HEK293 (cell line): ENCODE results near the gene FLYWCH1.

Experiments
- EGR2 ChIP-seq: fragments of 450-650 bp; formaldehyde crosslinking; IDR thresholded peaks from 2 replicates; pipeline ENCODE4 v1.5.1; 2016; ENCODE audit warnings: low read depth, missing biosample characterization, missing genetic modification characterization
- GLIS1 ChIP-seq: fragments of 450-650 bp; formaldehyde crosslinking; IDR thresholded peaks from 2 replicates; pipeline ENCODE4 v1.5.1; 2016; ENCODE audit warnings: missing biosample characterization, missing genetic modification characterization
- KLF16 ChIP-seq: fragments of 450-650 bp; formaldehyde crosslinking; IDR thresholded peaks from 2 replicates; pipeline ENCODE4 v1.5.1; 2017; ENCODE audit warnings: missing biosample characterization, missing genetic modification characterization
- PRDM1 ChIP-seq: fragments of 450-650 bp; formaldehyde crosslinking; IDR thresholded peaks from 2 replicates; pipeline ENCODE4; 2016; ENCODE audit warnings: missing biosample characterization, missing genetic modification characterization
- SCRT1 ChIP-seq: fragments of 450-650 bp; formaldehyde crosslinking; IDR thresholded peaks from 2 replicates; pipeline ENCODE4 v1.5.1; 2016; ENCODE audit warnings: missing biosample characterization, missing genetic modification characterization, borderline replicate concordance
- SCRT2 ChIP-seq: fragments of 450-650 bp; formaldehyde crosslinking; IDR thresholded peaks from 2 replicates; pipeline ENCODE4 v1.5.1; 2016; ENCODE audit warnings: missing biosample characterization, missing genetic modification characterization
- SP2 ChIP-seq: fragments of 450-650 bp; formaldehyde crosslinking; IDR thresholded peaks from 2 replicates; pipeline ENCODE4 v1.5.1; 2016; ENCODE audit warnings: missing biosample characterization, missing genetic modification characterization
- SP3 ChIP-seq: fragments of 450-650 bp; formaldehyde crosslinking; IDR thresholded peaks from 2 replicates; pipeline ENCODE4 v1.5.1; 2016; ENCODE audit warnings: missing biosample characterization, missing genetic modification characterization
- SP7 ChIP-seq: fragments of 450-650 bp; formaldehyde crosslinking; IDR thresholded peaks from 2 replicates; pipeline ENCODE4 v1.5.1; 2016; ENCODE audit warnings: missing biosample characterization, missing genetic modification characterization
- YY1 ChIP-seq: fragments of 450-650 bp; formaldehyde crosslinking; IDR thresholded peaks from 2 replicates; pipeline ENCODE4 v1.5.1; 2018; ENCODE audit warnings: missing biosample characterization, missing genetic modification characterization
- ZBTB1 ChIP-seq: fragments of 450-650 bp; formaldehyde crosslinking; IDR thresholded peaks from 2 replicates; pipeline ENCODE4 v1.5.1; 2016; ENCODE audit warnings: missing biosample characterization, missing genetic modification characterization
- ZBTB20 ChIP-seq: fragments of 450-650 bp; formaldehyde crosslinking; IDR thresholded peaks from 2 replicates; pipeline ENCODE4 v1.5.1; 2016; ENCODE audit warnings: missing biosample characterization, missing genetic modification characterization
- ZBTB8A ChIP-seq: fragments of 450-650 bp; formaldehyde crosslinking; IDR thresholded peaks from 2 replicates; pipeline ENCODE4 v1.5.1; 2016; ENCODE audit warnings: missing biosample characterization, missing genetic modification characterization
- ZEB2 ChIP-seq: fragments of 450-650 bp; formaldehyde crosslinking; IDR thresholded peaks from 2 replicates; pipeline ENCODE4 v1.5.1; 2016; ENCODE audit warnings: missing biosample characterization, missing genetic modification characterization
- ZFHX2 ChIP-seq: fragments of 450-650 bp; formaldehyde crosslinking; conservative IDR thresholded peaks from 2 replicates; pipeline ENCODE4 v1.5.1; 2016; ENCODE audit warnings: missing biosample characterization, missing genetic modification characterization
- ZFP69B ChIP-seq: fragments of 450-650 bp; formaldehyde crosslinking; IDR thresholded peaks from 2 replicates; pipeline ENCODE4 v1.5.1; 2016; ENCODE audit warnings: missing biosample characterization, missing genetic modification characterization
- ZNF133 ChIP-seq: fragments of 450-650 bp; formaldehyde crosslinking; IDR thresholded peaks from 2 replicates; pipeline ENCODE4 v1.5.1; 2016; ENCODE audit warnings: missing biosample characterization, missing genetic modification characterization
- ZNF19 ChIP-seq: fragments of 450-650 bp; formaldehyde crosslinking; IDR thresholded peaks from 2 replicates; pipeline ENCODE4; 2016; ENCODE audit warnings: missing biosample characterization, missing genetic modification characterization, low read depth
- ZNF214 ChIP-seq: fragments of 450-650 bp; formaldehyde crosslinking; IDR thresholded peaks from 2 replicates; pipeline ENCODE4 v1.5.1; 2017; ENCODE audit warnings: missing biosample characterization, mild to moderate bottlenecking, missing genetic modification characterization, borderline replicate concordance
- ZNF248 ChIP-seq: fragments of 450-650 bp; formaldehyde crosslinking; IDR thresholded peaks from 2 replicates; pipeline ENCODE4 v1.5.1; 2017; ENCODE audit warnings: missing biosample characterization, missing genetic modification characterization
- ZNF292 ChIP-seq: fragments of 450-650 bp; formaldehyde crosslinking; IDR thresholded peaks from 2 replicates; pipeline ENCODE4 v1.5.1; 2016; ENCODE audit warnings: low read depth, missing biosample characterization, missing genetic modification characterization, borderline replicate concordance
- ZNF350 ChIP-seq: fragments of 450-650 bp; formaldehyde crosslinking; IDR thresholded peaks from 2 replicates; pipeline ENCODE4 v1.5.0; 2017; ENCODE audit warnings: missing biosample characterization, mild to moderate bottlenecking, missing genetic modification characterization
- ZNF404 ChIP-seq: fragments of 450-650 bp; formaldehyde crosslinking; IDR thresholded peaks from 2 replicates; pipeline ENCODE4 v1.5.1; 2017; ENCODE audit warnings: missing biosample characterization, missing genetic modification characterization
- ZNF510 ChIP-seq: fragments of 450-650 bp; formaldehyde crosslinking; IDR thresholded peaks from 2 replicates; pipeline ENCODE4 v1.5.1; 2018; ENCODE audit warnings: mild to moderate bottlenecking, missing genetic modification characterization, missing biosample characterization; ENCODE audit not compliant: insufficient replicate concordance
- ZNF561 ChIP-seq: fragments of 450-650 bp; IDR thresholded peaks from 2 replicates; pipeline ENCODE4 v1.5.1; 2018; ENCODE audit warnings: missing biosample characterization, missing genetic modification characterization, borderline replicate concordance
- ZNF600 ChIP-seq: fragments of 450-650 bp; formaldehyde crosslinking; IDR thresholded peaks from 2 replicates; pipeline ENCODE4 v1.5.1; 2016; ENCODE audit warnings: missing biosample characterization, missing genetic modification characterization
- ZNF610 ChIP-seq: fragments of 450-650 bp; formaldehyde crosslinking; IDR thresholded peaks from 2 replicates; pipeline ENCODE4 v1.5.1; 2016; ENCODE audit warnings: missing biosample characterization, missing genetic modification characterization, borderline replicate concordance
- ZNF623 ChIP-seq: fragments of 450-650 bp; formaldehyde crosslinking; IDR thresholded peaks from 2 replicates; pipeline ENCODE4 v1.5.1; 2016; ENCODE audit warnings: missing biosample characterization, missing genetic modification characterization
- ZNF639 ChIP-seq: fragments of 450-650 bp; formaldehyde crosslinking; IDR thresholded peaks from 2 replicates; pipeline ENCODE4 v1.5.1; 2016; ENCODE audit warnings: missing biosample characterization, missing genetic modification characterization
- ZNF660 ChIP-seq: fragments of 450-650 bp; IDR thresholded peaks from 2 replicates; pipeline ENCODE4 v1.5.1; 2018; ENCODE audit warnings: missing biosample characterization, mild to moderate bottlenecking, missing genetic modification characterization
- ZNF837 ChIP-seq: fragments of 450-650 bp; formaldehyde crosslinking; IDR thresholded peaks from 2 replicates; pipeline ENCODE4 v1.5.1; 2016; ENCODE audit warnings: missing biosample characterization, missing genetic modification characterization
- ZSCAN30 ChIP-seq: fragments of 450-650 bp; IDR thresholded peaks from 2 replicates; pipeline ENCODE4 v1.5.1; 2018; ENCODE audit warnings: missing biosample characterization, mild to moderate bottlenecking, missing genetic modification characterization, moderate library complexity
- TF ChIP-seq, protein P1 (sequence below): fragments of 450-650 bp; formaldehyde crosslinking; IDR thresholded peaks from 2 replicates; pipeline ENCODE4 v1.5.1; 2016; ENCODE audit warnings: missing biosample characterization, missing genetic modification characterization
- TF ChIP-seq, protein P2 (sequence below): fragments of 450-650 bp; formaldehyde crosslinking; IDR thresholded peaks from 2 replicates; pipeline ENCODE4 v1.5.1; 2016; ENCODE audit warnings: missing biosample characterization, missing genetic modification characterization
- TF ChIP-seq, protein P3 (sequence below): fragments of 450-650 bp; formaldehyde crosslinking; IDR thresholded peaks from 2 replicates; pipeline ENCODE4 v1.5.1; 2016; ENCODE audit warnings: missing biosample characterization, missing genetic modification characterization, low read depth

Gene FLYWCH1

GRCh38 chr16:2905241-2905987, 6.3 kb upstream of the FLYWCH1 start (continued):
- TF ChIP-seq, protein P1, sequence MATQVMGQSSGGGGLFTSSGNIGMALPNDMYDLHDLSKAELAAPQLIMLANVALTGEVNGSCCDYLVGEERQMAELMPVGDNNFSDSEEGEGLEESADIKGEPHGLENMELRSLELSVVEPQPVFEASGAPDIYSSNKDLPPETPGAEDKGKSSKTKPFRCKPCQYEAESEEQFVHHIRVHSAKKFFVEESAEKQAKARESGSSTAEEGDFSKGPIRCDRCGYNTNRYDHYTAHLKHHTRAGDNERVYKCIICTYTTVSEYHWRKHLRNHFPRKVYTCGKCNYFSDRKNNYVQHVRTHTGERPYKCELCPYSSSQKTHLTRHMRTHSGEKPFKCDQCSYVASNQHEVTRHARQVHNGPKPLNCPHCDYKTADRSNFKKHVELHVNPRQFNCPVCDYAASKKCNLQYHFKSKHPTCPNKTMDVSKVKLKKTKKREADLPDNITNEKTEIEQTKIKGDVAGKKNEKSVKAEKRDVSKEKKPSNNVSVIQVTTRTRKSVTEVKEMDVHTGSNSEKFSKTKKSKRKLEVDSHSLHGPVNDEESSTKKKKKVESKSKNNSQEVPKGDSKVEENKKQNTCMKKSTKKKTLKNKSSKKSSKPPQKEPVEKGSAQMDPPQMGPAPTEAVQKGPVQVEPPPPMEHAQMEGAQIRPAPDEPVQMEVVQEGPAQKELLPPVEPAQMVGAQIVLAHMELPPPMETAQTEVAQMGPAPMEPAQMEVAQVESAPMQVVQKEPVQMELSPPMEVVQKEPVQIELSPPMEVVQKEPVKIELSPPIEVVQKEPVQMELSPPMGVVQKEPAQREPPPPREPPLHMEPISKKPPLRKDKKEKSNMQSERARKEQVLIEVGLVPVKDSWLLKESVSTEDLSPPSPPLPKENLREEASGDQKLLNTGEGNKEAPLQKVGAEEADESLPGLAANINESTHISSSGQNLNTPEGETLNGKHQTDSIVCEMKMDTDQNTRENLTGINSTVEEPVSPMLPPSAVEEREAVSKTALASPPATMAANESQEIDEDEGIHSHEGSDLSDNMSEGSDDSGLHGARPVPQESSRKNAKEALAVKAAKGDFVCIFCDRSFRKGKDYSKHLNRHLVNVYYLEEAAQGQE (tag by site-specific recombination), result peak; percentile 37; the same call in 1 of the 2 replicates
- TF ChIP-seq KLF16 (tag by site-specific recombination), result peak; percentile 90
- no peak for TF ChIP-seq ZNF133 (tag by site-specific recombination)
- no peak for TF ChIP-seq ZBTB1 (tag by site-specific recombination)
- peak; percentile 67; the same call in 1 of the 2 replicates for TF ChIP-seq GLIS1 (tag by site-specific recombination)
- TF ChIP-seq ZBTB8A (tag by site-specific recombination), result no peak
- peak; percentile 2; the same call in 1 of the 2 replicates for TF ChIP-seq ZNF610
- TF ChIP-seq ZNF510 (tag by site-specific recombination), result no peak
- 0 out of 2 replicates have a peak, but pooled peaks have one; percentile 45 for TF ChIP-seq ZNF639
- TF ChIP-seq, protein P2, sequence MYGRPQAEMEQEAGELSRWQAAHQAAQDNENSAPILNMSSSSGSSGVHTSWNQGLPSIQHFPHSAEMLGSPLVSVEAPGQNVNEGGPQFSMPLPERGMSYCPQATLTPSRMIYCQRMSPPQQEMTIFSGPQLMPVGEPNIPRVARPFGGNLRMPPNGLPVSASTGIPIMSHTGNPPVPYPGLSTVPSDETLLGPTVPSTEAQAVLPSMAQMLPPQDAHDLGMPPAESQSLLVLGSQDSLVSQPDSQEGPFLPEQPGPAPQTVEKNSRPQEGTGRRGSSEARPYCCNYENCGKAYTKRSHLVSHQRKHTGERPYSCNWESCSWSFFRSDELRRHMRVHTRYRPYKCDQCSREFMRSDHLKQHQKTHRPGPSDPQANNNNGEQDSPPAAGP (tag by site-specific recombination), result peak; percentile 85
- TF ChIP-seq YY1, result peak; percentile 50; the same call in 1 of the 2 replicates
- peak; percentile 71 for TF ChIP-seq ZEB2 (tag by site-specific recombination)
- TF ChIP-seq, protein P3, sequence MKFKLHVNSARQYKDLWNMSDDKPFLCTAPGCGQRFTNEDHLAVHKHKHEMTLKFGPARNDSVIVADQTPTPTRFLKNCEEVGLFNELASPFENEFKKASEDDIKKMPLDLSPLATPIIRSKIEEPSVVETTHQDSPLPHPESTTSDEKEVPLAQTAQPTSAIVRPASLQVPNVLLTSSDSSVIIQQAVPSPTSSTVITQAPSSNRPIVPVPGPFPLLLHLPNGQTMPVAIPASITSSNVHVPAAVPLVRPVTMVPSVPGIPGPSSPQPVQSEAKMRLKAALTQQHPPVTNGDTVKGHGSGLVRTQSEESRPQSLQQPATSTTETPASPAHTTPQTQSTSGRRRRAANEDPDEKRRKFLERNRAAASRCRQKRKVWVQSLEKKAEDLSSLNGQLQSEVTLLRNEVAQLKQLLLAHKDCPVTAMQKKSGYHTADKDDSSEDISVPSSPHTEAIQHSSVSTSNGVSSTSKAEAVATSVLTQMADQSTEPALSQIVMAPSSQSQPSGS (tag by site-specific recombination), result no peak
- peak; percentile 97 for TF ChIP-seq SP3 (tag by site-specific recombination)
- TF ChIP-seq PRDM1, result no peak
- TF ChIP-seq ZNF19 (tag by site-specific recombination), result no peak
- no peak for TF ChIP-seq ZNF623
- no peak for TF ChIP-seq ZNF292 (tag by site-specific recombination)
- TF ChIP-seq ZBTB20, result peak; percentile 7; the same call in 1 of the 2 replicates
- peak; percentile 78 for TF ChIP-seq SP7 (tag by site-specific recombination)
- peak; percentile 41 for TF ChIP-seq EGR2 (tag by site-specific recombination)
- peak; percentile 38; the same call in 1 of the 2 replicates for TF ChIP-seq ZFP69B (tag by site-specific recombination)
- no peak for TF ChIP-seq ZNF248 (tag by site-specific recombination)
- no peak for TF ChIP-seq SCRT1 (tag by site-specific recombination)
- TF ChIP-seq ZSCAN30 (tag by site-specific recombination), result peak; percentile 76
- no peak for TF ChIP-seq ZNF404 (tag by site-specific recombination)
- peak; percentile 65 for TF ChIP-seq ZNF600
- peak; percentile 49 for TF ChIP-seq ZFHX2
- TF ChIP-seq ZNF214 (tag by site-specific recombination), result no peak
- TF ChIP-seq ZNF350, result no peak
- TF ChIP-seq SCRT2, result 0 out of 2 replicates have a peak, but pooled peaks have one; percentile 16
- TF ChIP-seq ZNF660 (tag by site-specific recombination), result peak; percentile 77; the same call in 1 of the 2 replicates
- peak; percentile 96 for TF ChIP-seq SP2 (tag by site-specific recombination)
- peak; percentile 72 for TF ChIP-seq ZNF561 (tag by site-specific recombination)
- 0 out of 2 replicates have a peak, but pooled peaks have one; percentile 28 for TF ChIP-seq ZNF837 (tag by site-specific recombination)
